Colonic mucosa (tissue), 4 donors: ENCODE measurements around the gene SCGB2A2. TPM values are rescaled to one million over a fixed set of nuclear protein-coding genes. Genes with fewer than 3 reads are reported as not detected.

Experiments
- DNase-seq: peaks from one replicate; pipeline ENCODE4 v3.0.0-alpha.2; 2020
- H3K27ac ChIP-seq: fragments of 200-600 bp; one replicate; pipeline ENCODE4 v1.8.0; 2021
- H3K27me3 ChIP-seq: fragments of 200-600 bp; one replicate; pipeline ENCODE4 v1.8.0; 2021
- H3K36me3 ChIP-seq: fragments of 200-600 bp; one replicate; pipeline ENCODE4 v1.8.0; 2021
- H3K4me1 ChIP-seq: fragments of 200-600 bp; one replicate; pipeline ENCODE4 v1.8.0; 2021; ENCODE audit warnings: mild to moderate bottlenecking
- H3K4me3 ChIP-seq: fragments of 200-600 bp; one replicate; pipeline ENCODE4 v1.8.0; 2021
- H3K9ac ChIP-seq, 2 donors: one replicate each; pipeline ENCODE4 v1.7.0; 2013; ENCODE audit warnings: control low read depth in 2 of 2, low read depth in 2 of 2, low read length in 2 of 2
- H3K9me3 ChIP-seq: fragments of 200-600 bp; one replicate; pipeline ENCODE4 v1.8.0; 2021
- intact Hi-C: fragments of 100-400 bp; cut with DNase I; formaldehyde crosslinking; loops from one replicate; pipeline ENCODE4 v1.14.1; 2022
- total RNA-seq, 2 donors: library from RNA; stranded (reverse); fragmentation: NEBNext Ultra II Directional in 1 of 2; extraction: Animal tissue kit (Norgen Biotek cat#: 25700) in 1 of 2; gene quantifications; one replicate each; pipeline ENCODE4 v1.2.1, GENCODE V29; 2021
- TF ChIP-seq, protein P1 (sequence below): fragments of 200-600 bp; IDR thresholded peaks from one replicate; pipeline ENCODE4 v1.8.0; 2022; ENCODE audit warnings: antibody characterized with exemption, mild to moderate bottlenecking
- donor health status: healthy.
- donor health status: DM: no; HTN: no; CAD: no.
- donor health status: DM: no; HTN: no; CAD: no.

The SCGB2A2 gene
- total RNA-seq, 2 donors from 2014 or later, result not detected

DNA sequence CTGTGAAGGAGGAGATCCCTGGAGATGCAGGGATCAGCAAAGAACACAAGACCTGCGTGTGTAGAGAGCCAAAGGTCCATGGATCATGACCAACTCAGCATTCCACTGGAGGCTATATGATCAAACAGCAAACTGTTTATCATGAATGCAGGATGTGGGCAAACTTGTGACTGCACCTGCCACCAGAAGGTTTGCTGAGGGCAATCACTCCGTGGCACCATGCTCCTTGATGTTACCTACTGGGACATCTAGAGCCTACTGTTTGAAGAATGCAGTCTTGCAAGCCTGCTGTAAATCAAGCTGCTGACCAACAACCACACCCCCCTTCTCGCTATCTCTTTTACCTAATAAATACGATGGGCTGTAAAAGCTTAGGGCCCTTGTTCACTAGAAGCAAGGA, 18.3 kb upstream of the SCGB2A2 start:
- Histone ChIP-seq H3K9ac (no peak overlapping the region), H3K9me3 (no peaks in the 10 kb centered on the region), H3K36me3 (no peaks in the 10 kb centered on the region), H3K27ac (no peak overlapping the region), H3K4me3 (no peak overlapping the region), H3K27me3 (no peaks in the 10 kb centered on the region), H3K4me1 (no peaks in the 10 kb centered on the region)
- no peak for DNase-seq
- TF ChIP-seq, protein P1, sequence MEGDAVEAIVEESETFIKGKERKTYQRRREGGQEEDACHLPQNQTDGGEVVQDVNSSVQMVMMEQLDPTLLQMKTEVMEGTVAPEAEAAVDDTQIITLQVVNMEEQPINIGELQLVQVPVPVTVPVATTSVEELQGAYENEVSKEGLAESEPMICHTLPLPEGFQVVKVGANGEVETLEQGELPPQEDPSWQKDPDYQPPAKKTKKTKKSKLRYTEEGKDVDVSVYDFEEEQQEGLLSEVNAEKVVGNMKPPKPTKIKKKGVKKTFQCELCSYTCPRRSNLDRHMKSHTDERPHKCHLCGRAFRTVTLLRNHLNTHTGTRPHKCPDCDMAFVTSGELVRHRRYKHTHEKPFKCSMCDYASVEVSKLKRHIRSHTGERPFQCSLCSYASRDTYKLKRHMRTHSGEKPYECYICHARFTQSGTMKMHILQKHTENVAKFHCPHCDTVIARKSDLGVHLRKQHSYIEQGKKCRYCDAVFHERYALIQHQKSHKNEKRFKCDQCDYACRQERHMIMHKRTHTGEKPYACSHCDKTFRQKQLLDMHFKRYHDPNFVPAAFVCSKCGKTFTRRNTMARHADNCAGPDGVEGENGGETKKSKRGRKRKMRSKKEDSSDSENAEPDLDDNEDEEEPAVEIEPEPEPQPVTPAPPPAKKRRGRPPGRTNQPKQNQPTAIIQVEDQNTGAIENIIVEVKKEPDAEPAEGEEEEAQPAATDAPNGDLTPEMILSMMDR, result no peak
- intact Hi-C loops, result no loop called here

DNA sequence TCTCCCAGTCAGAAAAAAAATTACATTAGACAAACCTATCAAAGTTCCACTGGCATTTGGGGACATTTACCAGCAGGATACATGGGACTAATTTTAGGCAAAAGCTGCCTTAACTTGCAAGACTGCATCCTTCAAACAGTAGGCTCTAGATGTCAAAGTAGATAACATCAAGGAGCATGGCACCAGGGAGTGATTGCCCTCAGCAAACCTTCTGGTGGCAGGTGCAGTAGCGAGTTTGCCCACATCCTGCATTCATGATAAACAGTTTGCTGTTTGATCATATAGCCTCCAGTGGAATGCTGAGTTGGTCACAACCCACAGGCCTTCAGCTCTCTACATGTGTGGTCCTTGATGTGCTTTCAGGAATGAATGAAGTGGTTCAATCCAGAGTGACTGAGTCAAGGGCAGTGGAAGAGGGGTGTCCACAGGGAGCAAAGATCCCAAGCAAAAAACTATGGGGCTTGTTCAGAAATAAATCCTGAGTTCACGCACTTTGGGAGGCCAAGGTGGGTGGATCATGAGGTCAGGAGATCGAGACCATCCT, 15.9 kb upstream of the SCGB2A2 start:
- Histone ChIP-seq H3K9ac (no peak overlapping the region), H3K9me3 (no peaks in the 10 kb centered on the region), H3K4me3 (no peak overlapping the region), H3K36me3 (no peaks in the 10 kb centered on the region), H3K27me3 (no peaks in the 10 kb centered on the region), H3K4me1 (no peaks in the 10 kb centered on the region), H3K27ac (no peak overlapping the region)
- TF ChIP-seq, protein P1, result no peak
- no peak for DNase-seq
- intact Hi-C loops, result no loop called here

DNA sequence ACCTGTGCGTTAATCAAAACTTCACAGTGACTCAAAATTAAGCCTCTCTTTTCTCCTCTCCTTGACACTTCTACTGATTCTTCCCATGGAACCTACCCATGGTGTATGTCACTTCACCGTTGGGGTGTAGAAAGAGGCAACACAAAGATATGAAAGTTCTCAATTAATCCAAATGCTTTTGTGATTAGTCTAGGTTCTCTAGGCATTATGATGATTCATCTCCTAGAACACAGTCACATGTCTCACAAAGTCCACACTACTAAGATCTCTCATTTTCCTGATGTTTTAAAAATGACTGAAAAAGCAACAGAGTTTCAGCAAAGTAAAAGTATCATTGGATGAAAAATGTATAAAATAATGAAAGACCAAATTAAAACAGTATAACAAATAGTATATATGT, 13.7 kb upstream of the SCGB2A2 start:
- no peak for DNase-seq
- Histone ChIP-seq H3K36me3 (no peaks in the 10 kb centered on the region), H3K9me3 (no peaks in the 10 kb centered on the region), H3K9ac (no peak overlapping the region), H3K27ac (no peak overlapping the region), H3K27me3 (no peaks in the 10 kb centered on the region), H3K4me3 (no peak overlapping the region), H3K4me1 (no peaks in the 10 kb centered on the region)
- TF ChIP-seq, protein P1, result no peak
- intact Hi-C loops, result no loop called here

DNA sequence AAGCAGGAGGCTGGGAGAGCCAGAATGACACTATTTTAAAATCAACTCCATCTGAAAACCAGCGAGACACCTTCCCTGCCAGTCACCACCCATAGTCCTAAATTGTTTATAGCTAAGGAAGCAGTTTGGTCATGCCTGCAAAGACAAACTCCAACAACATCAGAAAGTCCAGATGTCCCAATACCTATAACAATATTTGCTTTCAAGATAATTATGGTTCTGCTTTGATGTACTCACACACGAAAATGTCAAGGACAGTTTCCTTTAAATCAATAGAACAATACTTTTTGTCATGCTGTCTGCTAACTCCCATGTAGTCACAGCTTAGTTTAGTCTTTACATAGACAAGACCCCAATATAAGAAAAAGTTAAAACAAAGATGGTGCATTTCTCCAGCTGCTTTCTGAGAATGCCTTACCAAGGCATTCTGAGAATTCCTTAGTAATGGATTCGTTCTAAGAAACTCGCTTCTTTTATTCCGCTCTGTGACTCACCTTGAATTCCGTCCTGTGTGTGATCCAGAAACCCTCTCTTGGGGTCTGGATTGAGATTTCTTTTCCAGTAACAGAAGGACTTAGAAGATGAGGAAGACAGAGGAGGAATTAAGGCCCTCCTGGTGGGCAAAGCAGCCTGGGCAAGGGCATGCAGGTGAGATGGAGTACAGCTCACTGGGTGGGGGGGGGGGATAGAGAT, 9.6 kb upstream of the SCGB2A2 start:
- Histone ChIP-seq H3K27ac (no peak overlapping the region), H3K27me3 (no peaks in the 10 kb centered on the region), H3K9me3 (no peaks in the 10 kb centered on the region), H3K9ac (no peak overlapping the region), H3K4me1 (no peaks in the 10 kb centered on the region), H3K4me3 (no peak overlapping the region), H3K36me3 (no peaks in the 10 kb centered on the region)
- DNase-seq, result no peak
- TF ChIP-seq, protein P1, result no peak
- intact Hi-C loops, result no loop called here

DNA sequence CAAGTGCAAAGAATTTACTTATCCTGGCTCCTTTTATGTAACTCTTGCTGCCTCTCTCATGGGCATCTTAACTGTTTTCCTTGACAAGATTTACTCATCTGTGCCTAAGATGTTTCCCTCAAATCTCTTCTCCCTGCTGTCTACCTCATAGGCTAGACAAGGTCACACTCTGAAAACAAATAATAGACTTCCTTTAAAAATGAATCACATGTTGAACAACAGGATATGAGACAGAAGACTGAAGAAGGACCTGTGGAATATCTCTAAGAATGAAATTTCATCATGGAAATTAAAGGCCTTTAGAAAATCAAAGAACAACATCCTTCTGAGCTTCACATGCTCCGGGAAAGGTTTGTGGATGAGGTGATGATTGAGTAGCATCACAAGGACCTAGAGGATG, 6.0 kb upstream of the SCGB2A2 start:
- TF ChIP-seq, protein P1, result no peak
- Histone ChIP-seq H3K9me3 (no peaks in the 10 kb centered on the region), H3K27me3 (no peaks in the 10 kb centered on the region), H3K36me3 (no peaks in the 10 kb centered on the region), H3K9ac (no peak overlapping the region), H3K27ac (no peak overlapping the region), H3K4me1 (no peaks in the 10 kb centered on the region), H3K4me3 (no peak overlapping the region)
- no peak for DNase-seq
- intact Hi-C loops, result no loop called here
